HepG2 (cell line): ENCODE results near the gene RPAP3. TPM values are rescaled to one million over a fixed set of nuclear protein-coding genes. Genes with fewer than 3 reads are reported as not detected.

Experiments used
- ATAC-seq: fragments of 200-7000 bp; cut with Tn5 transposase; 3 replicates; pipeline ENCODE4 v1.9.1; 2020; ENCODE audit warnings: mild to moderate bottlenecking, moderate library complexity
- BruUV-seq: library from RNA; stranded (reverse); fragments of 400-500 nt; replicated peaks from 2 replicates; lab custom pipeline; 2021; lab: Mats Ljungman, UMichigan
- CTCF ChIA-PET: fragments of 300-600 bp; formaldehyde crosslinking; extraction: SDS; loops from one replicate; lab custom pipeline; 2021; ENCODE audit warnings: low total read pairs, inconsistent platforms, low intra/inter-chr PET ratio; lab: Yijun Ruan, JAX
- POLR2A ChIA-PET: fragments of 350-600 bp; sonication (Branson Sonifier 250); formaldehyde crosslinking; loops from one replicate; lab custom pipeline; 2020; ENCODE audit warnings: antibody characterized with exemption, inconsistent platforms; lab: Yijun Ruan, JAX
- DNase-seq: peaks from one replicate; pipeline ENCODE4 v3.0.0-alpha.2; 2015; ENCODE audit warnings: low spot score
- FAIRE-seq: peaks from 3 replicates; lab custom pipeline; 2011; peaks lifted over from hg19 to GRCh38; lab: Jason Lieb, UNC
- H2AFZ ChIP-seq: one replicate; pipeline ENCODE4 v1.6.1; 2011; ENCODE audit warnings: low read length, inconsistent platforms
- H3K27ac ChIP-seq: fragments of 300-600 bp; 3 replicates; pipeline ENCODE4 v1.8.0; 2011; ENCODE audit warnings: mixed run types, mild to moderate bottlenecking, mixed read lengths, low read length, inconsistent platforms; ENCODE audit not compliant: insufficient read depth; ENCODE audit errors: extremely low read length
- H3K27me3 ChIP-seq, 2 experiments: fragments of 200-600 bp in 1 of 2; 2 replicates in 1 of 2; 3 replicates in 1 of 2; pipeline versions ENCODE4 v1.6.0 to v1.8.0; 2011; ENCODE audit warnings: low read length in 2 of 2, mild to moderate bottlenecking in 2 of 2, moderate library complexity in 2 of 2, inconsistent platforms in 1 of 2; ENCODE audit not compliant: insufficient read depth in 2 of 2, control insufficient read depth in 1 of 2
- H3K36me3 ChIP-seq, 2 experiments: fragments of 200-600 bp in 1 of 2; replicated peaks in 1 of 2; 2 replicates in 1 of 2; 3 replicates in 1 of 2; pipeline versions ENCODE4 v1.5.1 to v1.8.0; 2011; ENCODE audit warnings: low read length in 2 of 2, inconsistent platforms in 1 of 2; ENCODE audit not compliant: insufficient read depth in 2 of 2, control insufficient read depth in 1 of 2
- H3K4me1 ChIP-seq: 2 replicates; pipeline ENCODE4 v1.5.1; 2012; ENCODE audit warnings: low read length, inconsistent platforms; ENCODE audit not compliant: insufficient read depth
- H3K4me2 ChIP-seq: 2 replicates; pipeline ENCODE4 v1.6.0; 2011; ENCODE audit warnings: low read depth, low read length, inconsistent platforms
- H3K4me3 ChIP-seq, 3 experiments: fragments of 200-600 bp in 1 of 3; sonication (generic), shearing (Covaris generic) in 1 of 3; replicated peaks in 1 of 3; 2 replicates each; pipeline ENCODE4 v1.5.1; 2011 to 2016; ENCODE audit warnings: low read length in 3 of 3, inconsistent platforms in 2 of 3, low read depth in 2 of 3, mild to moderate bottlenecking in 2 of 3, control low read depth in 1 of 3, mixed read lengths in 1 of 3; ENCODE audit not compliant: insufficient read depth in 1 of 3
- H3K79me2 ChIP-seq: one replicate; pipeline ENCODE4 v1.6.1; 2011; ENCODE audit warnings: low read length, inconsistent platforms; ENCODE audit not compliant: insufficient read depth
- H3K9ac ChIP-seq: 2 replicates; pipeline ENCODE4 v1.6.0; 2011; ENCODE audit warnings: mild to moderate bottlenecking, low read depth, low read length, inconsistent platforms; ENCODE audit not compliant: insufficient read depth
- H3K9me3 ChIP-seq: 2 replicates; pipeline ENCODE4 v1.5.1; 2012; ENCODE audit warnings: mild to moderate bottlenecking, low read length
- H4K20me1 ChIP-seq: 2 replicates; pipeline ENCODE4 v1.6.0; 2011; ENCODE audit warnings: inconsistent platforms, mild to moderate bottlenecking, low read length, moderate library complexity; ENCODE audit not compliant: insufficient read depth
- EEA1 ChIP-seq: sonication (generic); formaldehyde crosslinking; IDR thresholded peaks from 2 replicates; pipeline ENCODE4 v1.5.1; 2020; ENCODE audit warnings: mild to moderate bottlenecking, missing genetic modification reagents, borderline replicate concordance
- ZFP36L1 ChIP-seq: sonication (generic); formaldehyde crosslinking; IDR thresholded peaks from 2 replicates; pipeline ENCODE4 v1.8.0; 2022; ENCODE audit warnings: mild to moderate bottlenecking, missing genetic modification reagents, moderate library complexity
- ZNF232 ChIP-seq: sonication (generic); formaldehyde crosslinking; IDR thresholded peaks from 2 replicates; pipeline ENCODE4 v1.4.0; 2020; ENCODE audit warnings: missing genetic modification reagents, borderline replicate concordance
- ZNF432 ChIP-seq: sonication (generic); formaldehyde crosslinking; IDR thresholded peaks from 2 replicates; pipeline ENCODE4 v1.5.0; 2020; ENCODE audit warnings: missing genetic modification reagents, mild to moderate bottlenecking, borderline replicate concordance
- ZNF546 ChIP-seq: sonication (generic); formaldehyde crosslinking; conservative IDR thresholded peaks from 2 replicates; pipeline ENCODE4 v1.8.1; 2023; ENCODE audit warnings: mild to moderate bottlenecking, missing genetic modification reagents
- ZNF747 ChIP-seq: sonication (generic); formaldehyde crosslinking; IDR thresholded peaks from 2 replicates; pipeline ENCODE4 v1.8.1; 2023; ENCODE audit warnings: missing genetic modification reagents, mild to moderate bottlenecking, borderline replicate concordance
- ZNF773 ChIP-seq: sonication (generic); formaldehyde crosslinking; IDR thresholded peaks from 2 replicates; pipeline ENCODE4 v1.4.0; 2020; ENCODE audit warnings: missing genetic modification reagents, borderline replicate concordance
- ZSCAN25 ChIP-seq: sonication (generic); formaldehyde crosslinking; IDR thresholded peaks from 2 replicates; pipeline ENCODE4 v1.8.0; 2022; ENCODE audit warnings: mild to moderate bottlenecking, missing genetic modification reagents
- ZSCAN9 ChIP-seq: IDR thresholded peaks from 2 replicates; pipeline ENCODE4 v1.6.1; 2016; ENCODE audit warnings: borderline replicate concordance
- WGBS: methylation state at CpG from one replicate; pipeline ENCODE4 v1.1.6; 2017; ENCODE audit warnings: low lambda C conversion rate; 5-methylcytosine and 5-hydroxymethylcytosine counted together
- in situ Hi-C: cut with HindIII; loops from 2 replicates; pipeline ENCODE4 v1.10.0; 2017; ENCODE audit warnings: low pct_unique_long_range_greater_than_20kb; ENCODE audit not compliant: extremely low pct_ligation_motif_present
- intact Hi-C: fragments of 100-400 bp; cut with micrococcal nuclease; formaldehyde crosslinking; loops from one replicate; pipeline ENCODE4 v1.10.0; 2022; ENCODE audit not compliant: unreplicated experiment
- polyA plus RNA-seq, 8 experiments: library from polyadenylated mRNA; depleted of rRNA in 3 of 8; stranded (reverse) in 7 of 8; unstranded in 1 of 8; fragments of >200 nt; fragmentation: Illumina TruSeq in 4 of 8; extraction: Trizol in 4 of 8; gene quantifications; 2 replicates each; pipeline versions ENCODE4 v1.2.1 to v1.2.3, GENCODE V29; 2011 to 2016; ENCODE audit warnings: low read depth in 4 of 8, missing spikeins in 1 of 8, mixed read lengths in 1 of 8; ENCODE audit not compliant: insufficient read depth in 1 of 8
- total RNA-seq, 5 experiments: library from RNA; depleted of rRNA; stranded (reverse); fragments of >200 nt; fragmentation: Illumina TruSeq; extraction: Trizol; gene quantifications; 2 replicates each; pipeline ENCODE4 v1.2.3, GENCODE V29; 2016; ENCODE audit warnings: low read depth in 1 of 5
- TF ChIP-seq, protein P1 (sequence below): sonication (generic); formaldehyde crosslinking; IDR thresholded peaks from 2 replicates; pipeline ENCODE4 v1.8.0; 2022; ENCODE audit warnings: low read depth, missing genetic modification reagents
- TF ChIP-seq, protein P2 (sequence below): IDR thresholded peaks from 2 replicates; pipeline ENCODE4 v1.6.1; 2016; ENCODE audit warnings: low read depth
- TF ChIP-seq, protein P3 (sequence below): sonication (generic); formaldehyde crosslinking; IDR thresholded peaks from 2 replicates; pipeline ENCODE4 v1.4.0; 2020; ENCODE audit warnings: missing genetic modification reagents

RPAP3 gene
- total and polyA plus RNA-seq, 2 of the 13 experiments (the other 11 are each of a cell fraction or from before 2014, with no cell fraction given), result 8.8 to 32.8 TPM

DNA sequence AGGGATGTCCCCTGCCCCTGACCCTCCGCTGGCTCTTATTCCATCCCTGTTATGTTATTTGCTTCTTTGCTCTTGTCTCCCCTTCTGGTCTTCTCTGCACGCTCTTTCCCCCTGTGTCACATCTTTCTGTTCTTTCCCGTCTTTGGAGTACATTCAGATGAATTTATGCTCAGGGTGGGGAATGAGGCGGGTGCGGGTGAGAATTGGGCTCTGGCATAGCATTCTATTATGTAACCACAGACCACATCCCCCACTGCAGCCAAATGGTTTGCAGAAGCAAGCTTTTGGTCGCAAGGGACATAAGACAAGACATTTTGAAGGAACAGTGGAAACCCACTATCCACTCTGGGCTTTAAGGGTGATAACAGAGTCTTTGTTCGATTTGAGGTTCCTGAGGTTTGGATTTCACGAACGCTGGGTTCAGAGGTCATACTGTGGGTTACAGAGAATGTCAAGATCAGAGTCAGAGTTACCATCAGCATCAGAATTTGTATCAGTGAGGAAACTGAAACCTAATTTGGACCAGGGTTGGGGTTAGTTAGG, 15.7 kb upstream of the RPAP3 start:
- POLR2A ChIA-PET, result no interaction called here
- H3K4me2 ChIP-seq, result no peak overlapping the region
- intact Hi-C loops, result no loop called here
- no peak overlapping the region for H3K4me3 ChIP-seq
- BruUV-seq, result no TSS peak
- H3K36me3 ChIP-seq, result no peaks in the 10 kb centered on the region
- H3K27me3 ChIP-seq, result no peaks in the 10 kb centered on the region; a peak in 1 of 5 replicates
- CTCF ChIA-PET, result no interaction called here
- TF ChIP-seq ZNF432, result no peak
- TF ChIP-seq ZNF546, result no peak
- TF ChIP-seq ZFP36L1 (CRISPR knock-in tag), result no peak
- no peak for FAIRE-seq
- no peaks in the 10 kb centered on the region for H3K9me3 ChIP-seq
- H3K4me1 ChIP-seq, result peaks cover 12% of the 10 kb centered on the region
- ATAC-seq, result no peak
- H2AFZ ChIP-seq, result no peak overlapping the region
- no peaks in the 10 kb centered on the region for H3K79me2 ChIP-seq
- DNase-seq, result no peak
- no peaks in the 10 kb centered on the region for H4K20me1 ChIP-seq
- H3K27ac ChIP-seq, result no peak overlapping the region
- in situ Hi-C loops, result no loop called here
- 74% methylated on average over 9 of the region's 9 CpGs for WGBS
- no peak overlapping the region for H3K9ac ChIP-seq

GRCh38 chr12:47718531-47718930, 12.7 kb upstream of the RPAP3 start:
- in situ Hi-C loops (loop anchor here (5.0 kb wide), 1 partner anchor 119 kb away; no protein-coding TSS in a partner anchor), intact Hi-C loops (no loop called here)
- H3K9ac ChIP-seq, result no peak overlapping the region
- no peaks in the 10 kb centered on the region for H3K9me3 ChIP-seq
- ChIA-PET POLR2A (no interaction called here), CTCF (interaction anchor here (1.5 to 3.9 kb wide), 3 partner anchors 49 to 120 kb away, joined by 4 to 56 read pairs (median 12); no protein-coding TSS in a partner anchor)
- H3K79me2 ChIP-seq, result no peaks in the 10 kb centered on the region
- H3K36me3 ChIP-seq, result no peaks in the 10 kb centered on the region
- no peaks in the 10 kb centered on the region; a peak in 1 of 5 replicates for H3K27me3 ChIP-seq
- no peak overlapping the region for H3K4me2 ChIP-seq
- no peak overlapping the region for H3K4me3 ChIP-seq
- peaks cover 12% of the 10 kb centered on the region for H3K4me1 ChIP-seq
- no peaks in the 10 kb centered on the region for H4K20me1 ChIP-seq
- DNase-seq, result no peak
- BruUV-seq, result no TSS peak
- no peak for FAIRE-seq
- 82% methylated on average over 1 of the region's 1 CpG for WGBS
- ATAC-seq, result no peak
- H2AFZ ChIP-seq, result no peak overlapping the region
- no peak overlapping the region for H3K27ac ChIP-seq
- no peak for TF ChIP-seq ZNF232
- no peak for TF ChIP-seq ZNF747
- no peak for TF ChIP-seq ZSCAN9 (CRISPR knock-in tag)
- TF ChIP-seq ZSCAN25 (CRISPR knock-in tag), result no peak
- no peak for TF ChIP-seq EEA1
- TF ChIP-seq, protein P1, sequence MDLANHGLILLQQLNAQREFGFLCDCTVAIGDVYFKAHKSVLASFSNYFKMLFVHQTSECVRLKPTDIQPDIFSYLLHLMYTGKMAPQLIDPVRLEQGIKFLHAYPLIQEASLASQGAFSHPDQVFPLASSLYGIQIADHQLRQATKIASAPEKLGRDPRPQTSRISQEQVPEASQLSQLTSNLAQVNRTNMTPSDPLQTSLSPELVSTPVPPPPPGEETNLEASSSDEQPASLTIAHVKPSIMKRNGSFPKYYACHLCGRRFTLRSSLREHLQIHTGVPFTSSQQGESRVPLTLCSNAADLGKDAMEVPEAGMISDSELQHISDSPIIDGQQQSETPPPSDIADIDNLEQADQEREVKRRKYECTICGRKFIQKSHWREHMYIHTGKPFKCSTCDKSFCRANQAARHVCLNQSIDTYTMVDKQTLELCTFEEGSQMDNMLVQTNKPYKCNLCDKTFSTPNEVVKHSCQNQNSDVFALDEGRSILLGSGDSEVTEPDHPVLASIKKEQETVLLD (CRISPR knock-in tag), result no peak
- TF ChIP-seq, protein P2, sequence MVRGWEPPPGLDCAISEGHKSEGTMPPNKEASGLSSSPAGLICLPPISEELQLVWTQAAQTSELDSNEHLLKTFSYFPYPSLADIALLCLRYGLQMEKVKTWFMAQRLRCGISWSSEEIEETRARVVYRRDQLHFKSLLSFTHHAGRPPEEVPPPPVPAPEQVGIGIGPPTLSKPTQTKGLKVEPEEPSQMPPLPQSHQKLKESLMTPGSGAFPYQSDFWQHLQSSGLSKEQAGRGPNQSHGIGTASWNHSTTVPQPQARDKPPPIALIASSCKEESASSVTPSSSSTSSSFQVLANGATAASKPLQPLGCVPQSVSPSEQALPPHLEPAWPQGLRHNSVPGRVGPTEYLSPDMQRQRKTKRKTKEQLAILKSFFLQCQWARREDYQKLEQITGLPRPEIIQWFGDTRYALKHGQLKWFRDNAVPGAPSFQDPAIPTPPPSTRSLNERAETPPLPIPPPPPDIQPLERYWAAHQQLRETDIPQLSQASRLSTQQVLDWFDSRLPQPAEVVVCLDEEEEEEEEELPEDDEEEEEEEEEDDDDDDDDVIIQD (CRISPR knock-in tag), result no peak
- no peak for TF ChIP-seq ZNF773 (CRISPR knock-in tag)
- TF ChIP-seq, protein P3, sequence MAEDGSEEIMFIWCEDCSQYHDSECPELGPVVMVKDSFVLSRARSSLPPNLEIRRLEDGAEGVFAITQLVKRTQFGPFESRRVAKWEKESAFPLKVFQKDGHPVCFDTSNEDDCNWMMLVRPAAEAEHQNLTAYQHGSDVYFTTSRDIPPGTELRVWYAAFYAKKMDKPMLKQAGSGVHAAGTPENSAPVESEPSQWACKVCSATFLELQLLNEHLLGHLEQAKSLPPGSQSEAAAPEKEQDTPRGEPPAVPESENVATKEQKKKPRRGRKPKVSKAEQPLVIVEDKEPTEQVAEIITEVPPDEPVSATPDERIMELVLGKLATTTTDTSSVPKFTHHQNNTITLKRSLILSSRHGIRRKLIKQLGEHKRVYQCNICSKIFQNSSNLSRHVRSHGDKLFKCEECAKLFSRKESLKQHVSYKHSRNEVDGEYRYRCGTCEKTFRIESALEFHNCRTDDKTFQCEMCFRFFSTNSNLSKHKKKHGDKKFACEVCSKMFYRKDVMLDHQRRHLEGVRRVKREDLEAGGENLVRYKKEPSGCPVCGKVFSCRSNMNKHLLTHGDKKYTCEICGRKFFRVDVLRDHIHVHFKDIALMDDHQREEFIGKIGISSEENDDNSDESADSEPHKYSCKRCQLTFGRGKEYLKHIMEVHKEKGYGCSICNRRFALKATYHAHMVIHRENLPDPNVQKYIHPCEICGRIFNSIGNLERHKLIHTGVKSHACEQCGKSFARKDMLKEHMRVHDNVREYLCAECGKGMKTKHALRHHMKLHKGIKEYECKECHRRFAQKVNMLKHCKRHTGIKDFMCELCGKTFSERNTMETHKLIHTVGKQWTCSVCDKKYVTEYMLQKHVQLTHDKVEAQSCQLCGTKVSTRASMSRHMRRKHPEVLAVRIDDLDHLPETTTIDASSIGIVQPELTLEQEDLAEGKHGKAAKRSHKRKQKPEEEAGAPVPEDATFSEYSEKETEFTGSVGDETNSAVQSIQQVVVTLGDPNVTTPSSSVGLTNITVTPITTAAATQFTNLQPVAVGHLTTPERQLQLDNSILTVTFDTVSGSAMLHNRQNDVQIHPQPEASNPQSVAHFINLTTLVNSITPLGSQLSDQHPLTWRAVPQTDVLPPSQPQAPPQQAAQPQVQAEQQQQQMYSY, result no peak
